Neural cell (in vitro differentiated cells): ENCODE results near the gene IRF2BP2.

ENCODE experiments used
- EP300 ChIP-seq: fragments of 450-650 bp; conservative IDR thresholded peaks from 2 replicates; pipeline ENCODE4 v1.6.1; 2014; ENCODE audit warnings: antibody characterized with exemption, mild to moderate bottlenecking, moderate library complexity; ENCODE audit not compliant: poor library complexity, severe bottlenecking
- EZH2 ChIP-seq: fragments of 200-600, 300-800 bp; shearing (Covaris generic), sonication (generic); IDR thresholded peaks from 2 replicates; pipeline ENCODE4 v1.6.1; 2014; ENCODE audit warnings: antibody characterized with exemption, low read length, borderline replicate concordance, mild to moderate bottlenecking; ENCODE audit not compliant: insufficient read depth, poor library complexity, severe bottlenecking
- MXI1 ChIP-seq: fragments of 450-650 bp; conservative IDR thresholded peaks from 2 replicates; pipeline ENCODE4 v1.6.1; 2014; ENCODE audit warnings: antibody characterized with exemption, mild to moderate bottlenecking; ENCODE audit not compliant: poor library complexity, severe bottlenecking
- TAF1 ChIP-seq: IDR thresholded peaks from 2 replicates; pipeline ENCODE4 v1.6.1; 2012; ENCODE audit warnings: low read depth
- TF ChIP-seq, protein P1 (sequence below): fragments of 450-650 bp; IDR thresholded peaks from 2 replicates; pipeline ENCODE4 v1.5.1; 2014; ENCODE audit warnings: antibody characterized with exemption, mild to moderate bottlenecking, moderate library complexity; ENCODE audit not compliant: poor library complexity, severe bottlenecking
- TF ChIP-seq, protein P2 (sequence below): IDR thresholded peaks from 2 replicates; pipeline ENCODE4 v1.6.1; 2012; ENCODE audit warnings: borderline replicate concordance

DNA sequence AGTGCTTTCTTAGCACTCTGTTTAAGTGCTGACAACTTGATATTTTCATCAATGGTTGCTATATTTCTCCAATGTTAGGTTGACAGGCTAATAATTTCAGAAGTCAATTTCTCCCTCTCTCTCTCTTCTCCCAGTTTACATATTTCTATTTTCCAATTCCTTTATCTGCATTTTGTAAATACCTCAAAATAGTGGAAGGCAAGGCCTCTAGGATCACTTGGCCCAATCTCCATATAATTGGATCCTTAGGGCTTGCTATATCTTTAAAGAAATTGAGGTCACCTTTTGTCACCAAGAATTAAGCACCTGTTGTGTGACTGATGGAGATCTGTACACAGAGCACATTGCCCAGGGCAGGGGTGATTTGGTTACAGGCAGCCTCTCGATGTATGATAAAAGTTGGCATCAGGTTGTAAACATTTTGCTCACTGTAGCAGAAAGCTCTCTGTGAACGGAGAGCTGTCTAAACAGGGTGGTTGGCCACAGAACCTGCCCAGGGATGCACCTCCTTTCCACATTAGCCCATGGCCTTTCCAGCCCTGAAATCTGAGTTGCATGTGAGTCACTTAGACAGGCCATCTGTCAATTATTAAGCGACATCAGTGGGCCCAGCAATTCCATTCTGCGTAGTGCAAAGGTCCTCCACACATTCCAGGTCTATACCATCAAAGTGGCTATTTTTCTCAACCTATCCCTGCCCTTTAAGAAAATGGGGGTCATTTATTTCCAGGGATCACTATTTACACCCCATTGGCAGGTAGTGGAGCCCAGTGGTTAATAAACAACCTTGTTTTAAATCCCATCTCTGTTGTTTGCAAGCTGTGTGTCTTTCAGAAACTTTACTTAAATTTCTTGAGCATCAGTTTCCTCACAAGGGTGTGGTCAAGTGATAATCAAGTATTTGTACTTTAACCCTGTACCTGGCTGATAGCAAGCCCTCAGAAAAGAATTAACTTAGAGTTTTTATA is 29.1 kb upstream of the IRF2BP2 start:
- TF ChIP-seq EP300: no peak
- no peak for TF ChIP-seq TAF1
- TF ChIP-seq, protein P1, sequence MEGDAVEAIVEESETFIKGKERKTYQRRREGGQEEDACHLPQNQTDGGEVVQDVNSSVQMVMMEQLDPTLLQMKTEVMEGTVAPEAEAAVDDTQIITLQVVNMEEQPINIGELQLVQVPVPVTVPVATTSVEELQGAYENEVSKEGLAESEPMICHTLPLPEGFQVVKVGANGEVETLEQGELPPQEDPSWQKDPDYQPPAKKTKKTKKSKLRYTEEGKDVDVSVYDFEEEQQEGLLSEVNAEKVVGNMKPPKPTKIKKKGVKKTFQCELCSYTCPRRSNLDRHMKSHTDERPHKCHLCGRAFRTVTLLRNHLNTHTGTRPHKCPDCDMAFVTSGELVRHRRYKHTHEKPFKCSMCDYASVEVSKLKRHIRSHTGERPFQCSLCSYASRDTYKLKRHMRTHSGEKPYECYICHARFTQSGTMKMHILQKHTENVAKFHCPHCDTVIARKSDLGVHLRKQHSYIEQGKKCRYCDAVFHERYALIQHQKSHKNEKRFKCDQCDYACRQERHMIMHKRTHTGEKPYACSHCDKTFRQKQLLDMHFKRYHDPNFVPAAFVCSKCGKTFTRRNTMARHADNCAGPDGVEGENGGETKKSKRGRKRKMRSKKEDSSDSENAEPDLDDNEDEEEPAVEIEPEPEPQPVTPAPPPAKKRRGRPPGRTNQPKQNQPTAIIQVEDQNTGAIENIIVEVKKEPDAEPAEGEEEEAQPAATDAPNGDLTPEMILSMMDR: no peak
- no peak for TF ChIP-seq EZH2
- TF ChIP-seq MXI1: no peak
- TF ChIP-seq, protein P2, sequence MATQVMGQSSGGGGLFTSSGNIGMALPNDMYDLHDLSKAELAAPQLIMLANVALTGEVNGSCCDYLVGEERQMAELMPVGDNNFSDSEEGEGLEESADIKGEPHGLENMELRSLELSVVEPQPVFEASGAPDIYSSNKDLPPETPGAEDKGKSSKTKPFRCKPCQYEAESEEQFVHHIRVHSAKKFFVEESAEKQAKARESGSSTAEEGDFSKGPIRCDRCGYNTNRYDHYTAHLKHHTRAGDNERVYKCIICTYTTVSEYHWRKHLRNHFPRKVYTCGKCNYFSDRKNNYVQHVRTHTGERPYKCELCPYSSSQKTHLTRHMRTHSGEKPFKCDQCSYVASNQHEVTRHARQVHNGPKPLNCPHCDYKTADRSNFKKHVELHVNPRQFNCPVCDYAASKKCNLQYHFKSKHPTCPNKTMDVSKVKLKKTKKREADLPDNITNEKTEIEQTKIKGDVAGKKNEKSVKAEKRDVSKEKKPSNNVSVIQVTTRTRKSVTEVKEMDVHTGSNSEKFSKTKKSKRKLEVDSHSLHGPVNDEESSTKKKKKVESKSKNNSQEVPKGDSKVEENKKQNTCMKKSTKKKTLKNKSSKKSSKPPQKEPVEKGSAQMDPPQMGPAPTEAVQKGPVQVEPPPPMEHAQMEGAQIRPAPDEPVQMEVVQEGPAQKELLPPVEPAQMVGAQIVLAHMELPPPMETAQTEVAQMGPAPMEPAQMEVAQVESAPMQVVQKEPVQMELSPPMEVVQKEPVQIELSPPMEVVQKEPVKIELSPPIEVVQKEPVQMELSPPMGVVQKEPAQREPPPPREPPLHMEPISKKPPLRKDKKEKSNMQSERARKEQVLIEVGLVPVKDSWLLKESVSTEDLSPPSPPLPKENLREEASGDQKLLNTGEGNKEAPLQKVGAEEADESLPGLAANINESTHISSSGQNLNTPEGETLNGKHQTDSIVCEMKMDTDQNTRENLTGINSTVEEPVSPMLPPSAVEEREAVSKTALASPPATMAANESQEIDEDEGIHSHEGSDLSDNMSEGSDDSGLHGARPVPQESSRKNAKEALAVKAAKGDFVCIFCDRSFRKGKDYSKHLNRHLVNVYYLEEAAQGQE: no peak
